Fibroblast of pulmonary artery (primary cell): ENCODE measurements around the gene LEAP2.

Source experiments
- DNase-seq: peaks from one replicate; pipeline ENCODE4 v3.0.0-alpha.2; 2010; ENCODE audit warnings: low read depth
- H3K4me3 ChIP-seq: replicated peaks from 2 replicates; pipeline ENCODE4 v1.5.1; 2011; ENCODE audit warnings: low read depth, mild to moderate bottlenecking, control low read depth, low read length, moderate library complexity
- TF ChIP-seq, protein P1 (sequence below): IDR thresholded peaks from 2 replicates; pipeline ENCODE4 v1.5.1; 2011; ENCODE audit warnings: mild to moderate bottlenecking, control low read depth, low read length, inconsistent platforms; ENCODE audit errors: missing control alignments

Gene LEAP2

DNA sequence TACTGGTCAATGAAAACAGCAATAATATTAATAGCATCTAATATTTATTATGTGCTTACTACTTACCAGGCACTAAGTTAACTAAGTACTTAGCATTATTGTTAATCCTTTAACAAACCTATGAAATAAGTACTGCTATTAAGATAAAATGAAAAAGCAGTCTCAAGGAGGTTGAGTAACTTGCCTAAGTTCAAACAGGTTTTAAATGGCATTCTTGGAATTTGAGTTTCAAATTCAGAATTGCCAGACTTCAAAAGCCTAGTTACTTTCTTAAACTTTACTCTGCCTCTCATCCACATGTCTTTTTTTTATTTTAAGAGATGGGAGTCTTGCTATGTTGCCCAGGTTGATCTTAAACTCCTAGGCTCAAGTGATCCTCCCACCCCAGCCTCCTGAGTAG is 16.0 kb downstream of the LEAP2 start:
- no peak overlapping the region for H3K4me3 ChIP-seq
- no peak for DNase-seq
- TF ChIP-seq, protein P1, sequence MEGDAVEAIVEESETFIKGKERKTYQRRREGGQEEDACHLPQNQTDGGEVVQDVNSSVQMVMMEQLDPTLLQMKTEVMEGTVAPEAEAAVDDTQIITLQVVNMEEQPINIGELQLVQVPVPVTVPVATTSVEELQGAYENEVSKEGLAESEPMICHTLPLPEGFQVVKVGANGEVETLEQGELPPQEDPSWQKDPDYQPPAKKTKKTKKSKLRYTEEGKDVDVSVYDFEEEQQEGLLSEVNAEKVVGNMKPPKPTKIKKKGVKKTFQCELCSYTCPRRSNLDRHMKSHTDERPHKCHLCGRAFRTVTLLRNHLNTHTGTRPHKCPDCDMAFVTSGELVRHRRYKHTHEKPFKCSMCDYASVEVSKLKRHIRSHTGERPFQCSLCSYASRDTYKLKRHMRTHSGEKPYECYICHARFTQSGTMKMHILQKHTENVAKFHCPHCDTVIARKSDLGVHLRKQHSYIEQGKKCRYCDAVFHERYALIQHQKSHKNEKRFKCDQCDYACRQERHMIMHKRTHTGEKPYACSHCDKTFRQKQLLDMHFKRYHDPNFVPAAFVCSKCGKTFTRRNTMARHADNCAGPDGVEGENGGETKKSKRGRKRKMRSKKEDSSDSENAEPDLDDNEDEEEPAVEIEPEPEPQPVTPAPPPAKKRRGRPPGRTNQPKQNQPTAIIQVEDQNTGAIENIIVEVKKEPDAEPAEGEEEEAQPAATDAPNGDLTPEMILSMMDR, result no peak

DNA sequence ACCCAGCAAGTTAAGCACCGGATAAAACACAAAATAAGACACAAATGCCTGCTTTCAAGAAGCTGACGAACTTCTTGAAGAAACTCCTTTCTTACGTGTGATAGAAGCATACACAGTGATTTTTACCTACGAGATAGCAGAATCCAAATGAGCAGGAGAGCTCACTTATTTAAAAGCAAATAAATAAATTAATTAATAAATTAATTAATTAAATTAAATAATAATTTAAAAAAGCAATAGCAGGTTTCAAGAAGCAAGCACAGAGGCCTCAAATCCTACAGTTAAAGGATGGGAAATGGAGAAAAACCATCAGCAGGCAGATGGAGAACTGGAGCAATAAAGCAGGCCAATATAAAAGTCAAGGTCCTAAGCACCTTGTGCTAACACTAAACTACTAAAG is 17.3 kb downstream of the LEAP2 start:
- no peak overlapping the region for H3K4me3 ChIP-seq
- TF ChIP-seq, protein P1, result no peak
- DNase-seq, result no peak

DNA sequence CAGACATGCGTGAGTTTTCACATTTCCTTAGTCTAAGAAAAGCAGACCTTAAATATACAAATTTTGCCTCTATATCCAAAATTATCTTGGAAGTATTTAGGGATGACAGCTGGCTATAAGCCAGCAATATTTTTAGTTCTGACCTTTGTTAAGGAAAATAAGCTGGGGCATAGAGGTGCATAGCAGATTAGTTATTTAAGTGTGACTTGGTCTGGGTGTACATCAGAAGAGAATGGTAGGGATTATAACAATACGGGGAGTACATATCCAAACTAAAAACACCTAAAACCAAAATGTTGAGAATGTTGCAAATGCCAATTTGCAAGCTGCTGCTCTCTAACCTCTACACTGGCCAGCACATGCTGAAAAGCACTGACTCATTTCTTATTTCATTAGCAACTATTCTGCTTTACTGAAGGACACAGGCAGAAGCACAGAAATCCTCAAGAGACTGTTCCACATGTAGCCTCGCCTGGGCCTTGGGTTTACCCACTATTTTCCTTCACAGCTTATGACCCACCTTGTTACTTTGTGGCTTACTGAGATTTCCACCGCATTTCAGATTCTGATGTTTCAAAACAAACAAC is 22.3 kb downstream of the LEAP2 start:
- TF ChIP-seq, protein P1, result no peak
- no peak overlapping the region for H3K4me3 ChIP-seq
- no peak for DNase-seq

DNA sequence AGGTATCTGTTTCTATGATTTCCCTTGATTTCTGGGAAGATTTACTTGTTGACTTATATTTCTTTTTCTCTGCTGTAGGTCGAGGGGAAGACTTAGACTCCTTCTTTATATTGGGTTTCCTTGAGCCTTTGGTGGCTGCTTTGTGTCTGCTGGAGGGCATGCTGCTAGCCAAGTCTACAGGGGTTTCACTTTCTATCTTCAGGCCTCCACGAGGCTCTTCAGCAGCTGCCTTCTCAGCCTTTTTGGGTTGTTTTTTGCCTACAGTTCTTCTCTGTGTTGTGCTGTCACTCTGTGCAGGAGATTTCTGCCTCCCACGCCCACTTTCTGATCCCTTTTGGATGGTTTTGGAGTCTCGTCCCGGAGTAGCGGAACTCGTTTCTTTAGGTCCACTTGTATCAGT is 23.2 kb downstream of the LEAP2 start:
- TF ChIP-seq, protein P1, result no peak
- no peak for DNase-seq

DNA sequence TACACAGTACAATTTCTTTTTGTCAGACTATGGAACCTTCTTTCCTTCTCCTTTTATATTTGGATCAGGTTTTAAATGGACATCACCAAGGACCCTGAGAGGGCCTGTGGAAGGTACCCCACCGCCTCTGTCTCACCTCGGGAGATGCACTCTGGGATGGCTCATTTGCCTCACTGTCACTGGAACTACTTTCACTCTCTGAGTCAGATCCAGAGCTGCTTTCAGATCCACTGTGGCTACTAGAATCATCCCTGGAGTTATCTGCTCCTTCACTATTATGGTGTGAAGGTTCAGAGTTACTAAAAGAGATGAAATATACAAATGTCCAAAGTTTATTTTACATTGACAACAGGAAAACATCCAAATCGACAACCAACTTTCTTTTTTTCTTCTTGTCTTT is 24.6 kb downstream of the LEAP2 start:
- no peak for DNase-seq
- TF ChIP-seq, protein P1, result no peak
- no peak overlapping the region for H3K4me3 ChIP-seq

More for the DNA sequence above, 23.2 kb downstream of the LEAP2 start:
- no peak overlapping the region for H3K4me3 ChIP-seq

DNA sequence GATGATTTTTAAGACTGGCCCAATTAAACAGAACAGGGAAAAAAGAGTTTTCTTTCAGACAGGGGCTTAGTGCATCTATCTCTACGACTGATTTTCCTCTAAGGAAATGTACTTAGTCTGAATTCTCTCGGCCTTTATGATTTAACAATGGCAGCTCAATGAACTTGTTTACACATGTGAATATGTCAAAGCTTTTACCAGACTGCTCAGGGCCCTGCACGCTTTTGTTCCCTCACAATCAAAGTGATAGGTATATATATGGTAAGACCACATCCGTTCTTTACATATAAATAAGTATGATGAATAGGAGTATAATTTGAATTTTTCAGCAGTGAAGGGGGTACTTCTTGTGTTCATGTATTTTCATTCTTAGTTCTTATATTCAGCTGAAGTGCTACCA is 27.6 kb downstream of the LEAP2 start:
- no peak for DNase-seq
- TF ChIP-seq, protein P1, result no peak
- H3K4me3 ChIP-seq, result no peak overlapping the region

DNA sequence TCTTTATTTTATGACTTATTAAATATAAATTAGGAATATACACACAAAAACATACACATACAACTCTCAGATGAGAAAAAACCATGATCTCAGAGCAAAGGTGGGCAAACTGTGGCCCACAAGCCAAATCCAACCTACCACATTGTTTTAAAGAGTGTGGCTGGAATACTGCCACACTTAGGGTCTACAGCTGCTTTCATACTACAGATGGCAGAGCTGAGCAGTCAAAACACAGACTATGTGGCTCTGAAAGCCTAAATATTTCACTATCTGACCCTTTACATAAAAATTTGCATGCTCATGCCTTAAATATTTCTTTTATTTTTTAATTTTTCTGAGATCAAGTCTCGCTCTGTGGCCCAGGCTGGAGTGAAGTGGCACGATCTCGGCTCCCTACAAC is 28.3 kb downstream of the LEAP2 start:
- TF ChIP-seq, protein P1, result no peak
- H3K4me3 ChIP-seq, result no peak overlapping the region
- no peak for DNase-seq
